VCaP (cell line): ENCODE results near the gene NMNAT3.
A peak's percentile ranks its signal among the peaks of the same experiment; 100 is the strongest.

Source experiments
- H3K27ac ChIP-seq: fragments of 450-650 bp; 2 replicates; pipeline ENCODE4 v1.5.1; 2017
- CTCF ChIP-seq: fragments of 450-650 bp; conservative IDR thresholded peaks from 2 replicates; pipeline ENCODE4 v1.5.1; 2017; ENCODE audit warnings: mild to moderate bottlenecking, moderate library complexity

The NMNAT3 gene

DNA sequence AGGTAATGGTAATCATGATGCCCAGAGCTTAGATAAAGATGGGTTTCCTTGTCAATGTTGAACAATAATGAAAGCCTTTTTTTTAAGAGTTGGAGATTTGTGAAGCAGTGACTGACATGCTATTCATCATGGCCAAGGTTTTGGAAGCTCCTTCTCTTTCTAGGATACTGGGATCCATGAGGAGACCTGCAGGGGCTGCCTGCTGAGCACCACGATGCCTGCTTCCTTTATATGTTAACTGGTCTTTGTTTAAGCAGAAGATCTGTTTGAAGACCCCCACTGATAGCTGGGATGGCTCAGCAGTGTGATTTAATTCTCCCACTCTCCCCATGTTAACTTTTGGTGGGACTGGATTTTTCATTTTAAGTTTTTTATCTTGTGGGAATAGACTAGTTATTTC, 154.1 kb downstream of the NMNAT3 start:
- no peak for TF ChIP-seq CTCF
- no peak overlapping the region for H3K27ac ChIP-seq

DNA sequence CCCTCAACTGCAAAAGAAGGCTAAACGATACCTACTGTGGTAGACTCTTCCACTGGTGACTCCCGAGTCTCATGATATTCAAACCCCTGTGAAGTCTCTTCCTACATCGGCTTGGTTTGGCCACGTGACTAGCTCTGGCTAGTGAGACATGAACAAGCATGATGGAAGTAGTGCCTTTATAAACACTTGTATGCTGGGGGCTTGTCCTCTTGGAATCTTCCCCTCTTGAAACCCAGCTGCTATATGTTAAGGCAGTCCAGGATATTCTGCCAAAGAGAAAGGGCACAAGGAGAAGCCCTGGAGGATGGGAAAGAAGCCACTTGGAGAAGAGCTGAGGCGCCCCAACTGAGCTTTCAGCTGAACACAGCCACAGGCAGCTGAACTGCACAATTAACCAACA, 154.6 kb downstream of the NMNAT3 start:
- TF ChIP-seq CTCF: no peak
- H3K27ac ChIP-seq: no peak overlapping the region

DNA sequence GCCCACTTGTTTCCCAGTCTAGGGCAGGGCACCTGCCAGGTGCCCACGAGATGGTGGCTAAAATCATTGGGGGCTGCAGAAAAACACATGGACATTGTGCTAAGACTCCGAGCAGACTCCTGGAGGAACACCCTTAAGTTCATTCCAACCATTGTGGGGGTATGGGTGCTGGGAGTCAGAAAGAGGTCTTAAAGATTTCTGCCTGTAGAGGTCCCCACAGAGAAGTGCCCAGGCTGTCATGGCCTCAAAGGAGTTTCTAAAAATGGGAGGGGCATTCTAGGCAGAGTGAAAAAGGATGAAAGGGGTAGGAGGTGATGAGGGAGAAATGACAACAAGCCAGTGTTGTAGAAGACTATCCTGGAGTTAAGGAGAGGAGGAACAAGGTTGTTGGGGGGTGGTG, 155.4 kb downstream of the NMNAT3 start:
- no peak for TF ChIP-seq CTCF
- no peak overlapping the region for H3K27ac ChIP-seq

- no peak for TF ChIP-seq CTCF
- H3K27ac ChIP-seq: no peak overlapping the region
Measured at GRCh38 chr3:139521816-139522215, 156.0 kb downstream of the NMNAT3 start.

- H3K27ac ChIP-seq: no peak overlapping the region
- TF ChIP-seq CTCF: no peak
Measured at GRCh38 chr3:139521144-139521543, 156.6 kb downstream of the NMNAT3 start.

DNA sequence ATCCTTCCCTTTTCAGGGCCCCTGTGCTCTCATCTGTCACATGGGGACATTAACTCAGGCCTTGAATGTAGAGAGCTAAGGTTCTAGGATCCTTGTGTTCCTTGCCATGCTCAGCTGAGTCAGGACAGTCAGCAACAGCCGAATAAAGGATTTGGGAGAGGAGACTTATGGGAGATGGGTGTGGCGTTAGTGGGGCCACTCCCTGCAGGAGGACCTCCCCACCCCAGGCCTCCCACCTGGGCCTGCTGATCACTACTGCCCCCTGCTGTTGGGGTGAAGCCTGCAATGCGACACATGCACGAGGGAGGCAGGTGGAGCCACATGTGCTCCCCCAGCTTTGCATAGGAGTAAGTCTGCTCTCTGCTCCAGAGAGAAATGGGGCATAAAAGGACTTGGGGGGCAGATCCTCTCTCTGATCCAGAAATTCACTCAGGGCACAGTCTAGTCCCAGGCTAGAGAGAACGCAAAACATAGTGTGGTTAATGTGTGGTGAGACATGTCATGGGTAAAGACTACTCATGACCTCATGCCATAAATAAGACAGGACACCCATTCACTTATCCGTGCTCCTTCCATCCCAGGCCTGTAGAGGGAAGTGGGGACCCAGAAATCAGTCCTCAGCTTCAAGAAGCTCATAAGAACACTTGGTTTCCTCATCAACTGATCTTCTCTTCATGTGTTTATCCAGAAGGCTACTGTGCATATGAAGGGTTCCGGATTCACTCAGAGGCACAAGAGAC, 157.6 kb downstream of the NMNAT3 start:
- no peak overlapping the region for H3K27ac ChIP-seq
- TF ChIP-seq CTCF: peak; percentile 20; the same call in 1 of the 2 replicates

- TF ChIP-seq CTCF: no peak
- no peak overlapping the region for H3K27ac ChIP-seq
Measured at GRCh38 chr3:139518926-139519842, 158.6 kb downstream of the NMNAT3 start.
